GM21447 (cell line): ENCODE measurements around the gene WNT10A.
A peak's percentile ranks its signal among the peaks of the same experiment; 100 is the strongest.

Experiments
- ATAC-seq: cut with Tn5 transposase; IDR thresholded peaks from one replicate; pipeline ENCODE4 v1.9.1; 2021; ENCODE audit not compliant: unreplicated experiment

The WNT10A gene

DNA sequence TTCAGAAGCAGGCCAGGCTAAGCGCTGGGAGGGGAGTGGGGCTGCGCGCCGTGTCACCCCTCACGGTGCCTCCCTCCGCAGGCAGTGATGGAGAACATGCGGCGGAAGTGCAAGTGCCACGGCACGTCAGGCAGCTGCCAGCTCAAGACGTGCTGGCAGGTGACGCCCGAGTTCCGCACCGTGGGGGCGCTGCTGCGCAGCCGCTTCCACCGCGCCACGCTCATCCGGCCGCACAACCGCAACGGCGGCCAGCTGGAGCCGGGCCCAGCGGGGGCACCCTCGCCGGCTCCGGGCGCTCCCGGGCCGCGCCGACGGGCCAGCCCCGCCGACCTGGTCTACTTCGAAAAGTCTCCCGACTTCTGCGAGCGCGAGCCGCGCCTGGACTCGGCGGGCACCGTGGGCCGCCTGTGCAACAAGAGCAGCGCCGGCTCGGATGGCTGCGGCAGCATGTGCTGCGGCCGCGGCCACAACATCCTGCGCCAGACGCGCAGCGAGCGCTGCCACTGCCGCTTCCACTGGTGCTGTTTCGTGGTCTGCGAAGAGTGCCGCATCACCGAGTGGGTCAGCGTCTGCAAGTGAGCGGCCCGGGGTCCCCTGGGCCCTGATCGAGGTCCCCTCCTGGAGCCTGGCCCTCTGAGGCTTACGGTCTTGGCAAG, 12.2 kb downstream of the WNT10A start:
- peak; percentile 39 for ATAC-seq

DNA sequence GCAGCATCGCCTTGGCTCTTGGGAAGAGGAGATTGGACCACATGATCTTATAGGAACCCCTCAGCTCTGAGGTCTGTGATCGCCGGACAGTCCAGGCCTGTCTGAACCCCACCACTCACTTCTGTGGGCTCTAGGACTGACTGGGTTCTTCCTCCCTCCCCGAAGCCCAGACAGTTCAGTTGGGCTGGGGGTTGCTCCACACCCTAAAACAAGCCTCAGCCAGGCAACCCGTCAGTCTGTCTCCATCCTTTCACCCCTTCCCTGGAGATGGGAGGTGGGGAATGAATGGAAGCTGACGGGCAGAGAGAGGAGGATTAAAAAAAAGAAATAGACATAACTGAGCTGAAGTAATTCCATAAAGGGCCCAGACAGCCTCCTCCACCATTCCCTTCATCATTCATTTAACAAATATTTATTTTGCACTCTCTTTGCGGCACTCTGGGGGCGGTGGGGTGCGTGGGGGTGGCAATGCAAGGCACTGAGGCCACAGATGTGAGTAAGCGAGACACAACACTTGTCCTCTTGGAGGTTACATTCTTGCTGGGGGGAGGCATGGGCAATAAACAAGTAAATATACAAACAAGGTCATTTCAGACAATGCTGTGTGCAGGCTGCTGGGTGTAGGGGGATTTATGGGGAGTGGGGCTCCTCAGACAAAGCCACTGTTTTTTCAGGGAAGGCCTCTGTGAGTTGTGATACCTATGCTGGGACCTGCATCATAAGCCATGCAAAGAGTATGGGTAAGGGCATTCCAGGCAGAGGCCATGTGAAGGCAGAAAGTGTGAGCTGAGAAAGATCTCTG, 12.9 kb downstream of the WNT10A start:
- ATAC-seq, result no peak

DNA sequence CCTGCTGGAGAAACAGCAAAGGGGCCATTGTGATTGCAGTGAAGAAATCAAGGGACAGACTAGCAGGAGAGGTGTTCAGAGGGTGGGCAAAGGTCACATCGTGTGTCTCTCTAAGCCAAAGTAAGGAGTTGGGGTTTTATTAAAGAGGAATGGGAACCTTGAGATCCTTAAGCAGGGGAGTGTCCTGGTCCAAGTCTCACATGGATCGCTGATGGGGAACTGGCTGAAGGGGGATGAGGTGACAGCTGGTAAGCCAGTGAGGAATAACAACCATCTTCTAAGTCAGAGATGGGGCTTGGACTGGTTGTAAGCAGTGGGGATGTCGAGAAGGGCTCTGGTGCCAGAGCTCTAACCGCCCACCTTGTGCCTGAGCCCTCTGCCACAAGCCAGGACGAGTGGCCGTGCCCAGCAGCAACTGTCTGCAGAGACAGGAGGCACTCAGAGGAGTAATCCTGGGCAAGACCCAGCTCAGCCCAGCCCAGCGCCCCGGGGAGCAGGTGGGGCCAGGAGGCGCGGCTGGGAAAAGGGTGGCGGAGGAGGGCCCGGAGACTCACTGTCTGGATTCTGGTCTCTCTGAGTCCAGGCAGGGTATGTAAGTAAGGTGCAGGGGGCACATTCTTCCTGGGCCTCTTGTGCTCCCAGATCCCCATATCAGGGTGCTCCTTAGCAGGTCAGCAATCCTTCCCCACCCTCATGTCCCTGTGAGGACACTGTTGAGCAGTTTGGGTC, 13.7 kb downstream of the WNT10A start:
- no peak for ATAC-seq

DNA sequence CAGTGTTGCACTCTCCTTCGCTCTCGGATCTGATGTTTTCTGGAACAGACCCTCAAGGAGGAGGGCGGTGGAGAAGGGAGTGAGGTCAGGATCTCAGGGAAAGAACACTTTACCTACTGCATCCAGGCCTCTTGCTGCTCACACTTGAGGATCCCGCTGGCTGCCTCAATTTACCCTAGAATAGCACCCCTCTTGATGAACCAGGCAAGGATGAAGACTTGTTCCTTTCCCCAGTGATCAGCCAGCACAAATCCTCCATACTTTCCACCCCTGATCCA, 14.2 kb downstream of the WNT10A start:
- no peak for ATAC-seq

- no peak for ATAC-seq
These were observed 14.7 kb downstream of the WNT10A start for GRCh38 chr2:218895326-218895725.

DNA sequence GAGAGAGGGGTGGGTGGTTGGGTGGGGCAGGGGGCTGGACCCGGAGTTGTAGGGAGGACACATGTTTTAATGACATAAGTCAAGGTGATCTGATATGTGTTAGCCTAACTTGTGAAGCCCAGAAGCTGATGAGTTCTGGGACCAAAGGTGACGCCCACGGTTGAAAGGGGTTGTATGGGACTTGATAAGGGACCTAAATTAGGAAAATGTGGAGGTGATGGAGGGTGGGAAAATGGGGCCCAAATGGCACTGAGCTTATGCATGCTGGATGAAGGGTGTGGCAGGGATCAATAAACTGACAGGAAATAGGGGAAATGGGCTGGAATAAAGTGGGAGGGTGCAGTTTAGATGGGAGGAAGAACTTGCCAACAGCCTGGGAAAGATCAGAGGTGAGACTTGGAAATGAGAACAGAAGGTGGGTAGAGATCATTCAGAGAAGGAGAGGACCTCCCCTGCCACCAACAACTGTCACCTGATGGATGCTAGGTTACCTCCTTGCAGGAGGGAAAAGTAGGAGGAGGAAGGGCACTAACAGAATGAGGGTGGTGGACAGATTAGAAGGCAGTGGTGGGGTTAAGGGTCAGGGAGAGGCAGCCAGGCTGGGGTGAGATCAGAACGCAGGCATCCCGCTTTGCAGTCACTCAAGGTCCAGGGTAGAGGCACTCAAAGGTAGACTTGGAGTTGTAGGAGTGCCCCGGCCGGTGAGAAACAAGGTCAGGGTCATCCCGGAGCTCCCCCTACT, 15.3 kb downstream of the WNT10A start:
- peak; percentile 17 for ATAC-seq

DNA sequence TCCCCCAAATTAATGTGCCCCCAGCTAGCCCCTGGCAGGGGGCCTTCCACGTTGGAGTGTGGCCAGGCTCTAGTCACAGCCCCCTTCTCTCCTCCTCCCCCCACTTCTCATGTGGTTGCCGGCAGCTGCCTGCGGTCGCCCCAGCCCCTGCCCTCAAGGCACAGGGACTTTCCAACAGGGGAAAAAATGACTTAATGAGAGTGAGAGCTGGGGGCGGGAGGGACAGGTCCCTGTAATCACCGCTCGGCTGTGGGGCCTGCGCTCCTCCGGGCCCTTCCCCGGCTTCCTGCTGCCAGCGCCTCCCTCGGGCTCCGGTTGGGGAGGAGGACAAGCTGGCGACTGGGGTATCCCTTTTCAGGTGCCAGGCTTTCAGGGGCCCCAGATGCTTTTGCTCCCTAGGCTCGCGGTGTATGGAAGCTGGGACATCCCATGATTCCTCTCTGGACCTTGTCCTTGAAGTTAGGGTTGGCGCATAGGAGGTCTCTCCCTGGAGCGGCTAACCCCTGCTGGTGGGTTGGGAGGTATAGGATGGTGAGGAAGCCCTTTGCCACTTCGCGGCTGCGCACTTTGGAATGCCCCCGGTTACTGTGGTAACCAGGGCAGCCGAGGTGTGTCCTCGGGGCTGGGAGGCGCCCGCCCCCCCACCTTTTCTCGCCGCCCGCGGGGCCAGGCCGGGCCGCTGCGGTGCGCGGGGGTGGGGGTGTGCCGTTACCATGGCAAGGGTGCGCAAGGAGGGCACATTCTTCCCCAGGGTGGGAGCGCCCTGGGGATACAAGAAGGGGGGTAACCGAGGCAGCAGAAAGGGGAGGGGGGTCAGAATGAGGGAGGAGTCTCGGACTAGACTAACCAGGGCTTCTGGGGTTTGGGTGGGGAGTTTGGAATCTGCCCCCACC, 16.1 kb downstream of the WNT10A start:
- peak; percentile 50 for ATAC-seq

DNA sequence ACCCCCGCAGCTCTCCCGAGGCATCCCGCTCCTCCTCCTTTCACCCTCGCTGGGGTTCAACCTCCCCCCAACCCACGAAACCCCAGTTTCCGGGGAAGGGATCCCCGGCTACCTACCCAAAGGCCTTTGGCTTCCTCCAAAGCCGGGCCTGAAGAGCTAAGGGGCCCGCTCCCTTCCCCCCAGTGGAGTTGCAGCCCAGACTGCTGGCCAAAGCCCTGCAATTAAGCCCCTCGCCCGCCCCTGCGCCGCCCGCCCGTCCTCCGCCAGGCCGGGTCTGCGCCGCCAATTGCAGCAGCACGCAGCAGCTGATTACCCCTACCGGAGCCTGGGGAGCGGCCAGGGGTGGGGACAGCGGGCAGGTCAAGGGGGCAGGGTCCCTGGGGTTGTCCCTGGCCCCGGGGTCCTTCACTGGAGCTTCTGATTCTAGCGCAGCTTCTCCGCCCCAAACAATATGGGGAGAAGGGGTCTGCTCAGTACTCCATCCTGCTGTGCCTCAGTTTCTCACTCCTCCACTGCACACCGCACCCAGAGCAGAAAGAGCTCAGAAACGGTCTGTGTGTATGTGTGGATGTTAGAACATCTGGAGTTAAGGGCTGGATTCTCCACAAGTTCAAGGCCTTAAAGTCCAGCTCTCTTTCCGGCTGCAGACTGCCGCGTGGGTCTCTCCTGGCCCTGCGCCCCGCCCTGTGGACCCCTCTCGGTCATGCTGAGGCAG, 16.9 kb downstream of the WNT10A start:
- ATAC-seq, result peak; percentile 3

GRCh38 chr2:218898109-218898878, 17.6 kb downstream of the WNT10A start:
- ATAC-seq, result peak; percentile 27

GRCh38 chr2:218899147-218899546, 18.5 kb downstream of the WNT10A start:
- ATAC-seq, result no peak

DNA sequence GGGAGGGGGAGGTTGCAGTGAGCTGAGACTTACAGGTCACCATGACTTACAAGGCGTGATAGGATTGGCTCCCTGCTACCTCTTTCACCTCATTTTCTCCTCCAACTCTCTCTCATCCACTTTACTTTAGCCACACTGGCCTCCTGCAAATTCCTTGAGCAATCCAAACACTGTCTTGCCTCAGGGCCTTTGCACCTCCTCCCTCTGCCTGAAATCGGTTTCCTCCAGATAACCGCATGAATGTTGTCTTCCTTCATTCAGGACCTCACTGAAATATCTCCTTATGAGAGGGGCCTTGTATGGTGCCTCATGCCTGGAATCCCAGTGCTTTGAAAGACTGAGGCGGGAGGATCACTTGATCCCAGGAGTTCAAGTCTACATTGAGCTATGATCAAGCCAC, 21.8 kb downstream of the WNT10A start:
- no peak for ATAC-seq

GRCh38 chr2:218904176-218904575, 23.5 kb downstream of the WNT10A start:
- ATAC-seq, result no peak

DNA sequence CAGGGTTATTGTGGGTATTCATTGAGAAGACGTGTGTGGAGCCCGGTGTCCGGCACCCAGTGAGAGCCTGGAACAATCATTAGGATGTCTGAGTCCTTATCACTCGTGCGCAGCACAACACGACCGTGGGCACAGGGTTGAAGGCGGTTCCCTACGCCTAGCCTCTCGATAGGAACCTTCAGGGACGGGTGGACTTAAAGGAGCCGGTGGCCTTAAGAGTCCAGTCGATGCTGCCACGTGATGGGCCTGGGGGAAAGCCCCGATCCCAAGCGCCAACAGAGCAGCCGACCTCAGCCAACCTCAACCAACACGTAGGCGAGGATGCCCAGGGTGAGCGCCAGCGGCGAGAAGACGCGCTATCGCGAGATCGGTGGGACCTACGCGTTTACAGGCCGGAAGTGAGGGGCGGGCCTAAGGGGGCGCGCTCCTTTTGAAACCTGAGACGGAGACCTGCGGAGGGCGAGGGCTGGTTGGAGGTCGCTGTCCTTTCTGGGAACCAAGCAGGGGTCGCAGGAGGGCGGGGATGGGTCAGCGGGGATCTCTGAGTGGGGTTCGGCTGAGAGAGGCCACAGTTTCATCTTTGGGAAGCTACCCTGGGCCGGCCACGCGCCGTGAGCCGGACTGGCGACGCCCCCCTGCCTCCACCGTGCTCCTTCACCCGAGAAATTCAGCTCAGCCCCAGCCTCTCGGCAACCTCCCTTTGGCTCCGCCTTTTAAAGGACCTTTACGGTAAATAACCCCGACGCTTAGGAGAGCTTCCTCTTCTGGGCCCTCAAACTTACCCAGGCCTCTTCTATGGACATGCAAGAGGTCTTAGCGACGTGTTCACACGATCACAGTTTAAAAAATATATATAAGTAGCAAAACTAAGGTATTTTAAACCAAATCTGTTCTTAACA, 28.3 kb downstream of the WNT10A start:
- peak; percentile 94 for ATAC-seq

DNA sequence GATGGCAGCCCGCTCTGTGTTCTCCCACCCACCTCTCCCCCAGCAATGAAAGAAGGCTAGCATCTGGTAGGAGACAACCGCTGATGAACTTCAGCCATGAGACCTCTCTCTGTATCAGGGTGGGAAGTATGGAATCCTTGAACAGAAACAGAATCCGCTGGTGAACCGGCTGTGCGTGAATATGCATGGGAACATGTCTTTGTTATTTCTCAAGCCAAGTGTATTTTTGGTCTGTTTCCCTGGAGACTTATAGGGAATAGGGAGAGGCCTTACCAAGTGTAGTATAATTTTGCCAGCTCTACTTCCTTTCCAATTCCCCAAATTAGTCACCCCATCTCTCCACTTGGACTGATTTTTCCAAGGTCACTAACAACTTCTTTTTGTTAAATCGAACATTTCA, 30.1 kb downstream of the WNT10A start:
- no peak for ATAC-seq

GRCh38 chr2:218920504-218920903, 39.9 kb downstream of the WNT10A start:
- no peak for ATAC-seq

- no peak for ATAC-seq
These were observed 44.1 kb downstream of the WNT10A start for GRCh38 chr2:218924757-218925156.

GRCh38 chr2:218925434-218925833, 44.8 kb downstream of the WNT10A start:
- no peak for ATAC-seq

- no peak for ATAC-seq
These were observed 46.8 kb downstream of the WNT10A start for GRCh38 chr2:218927422-218927821.
